Subcutaneous abdominal adipose tissue (tissue), 5 donors: ENCODE data around the gene ARHGAP27.

ENCODE experiments used
- H3K27ac ChIP-seq: one replicate; pipeline ENCODE4 v1.7.0; 2013; ENCODE audit warnings: low read depth, mild to moderate bottlenecking, inconsistent platforms, low read length, moderate library complexity
- H3K27me3 ChIP-seq, 5 donors: one replicate each; pipeline ENCODE4 v1.7.0; 2013; ENCODE audit warnings: low read length in 5 of 5, inconsistent platforms in 1 of 5; ENCODE audit not compliant: control insufficient read depth in 5 of 5, insufficient read depth in 4 of 5
- H3K36me3 ChIP-seq, 5 donors: one replicate each; pipeline ENCODE4 v1.7.0; 2013; ENCODE audit warnings: low read length in 5 of 5; ENCODE audit not compliant: control insufficient read depth in 5 of 5, insufficient read depth in 5 of 5
- H3K4me1 ChIP-seq, 5 donors: one replicate each; pipeline ENCODE4 v1.7.0; 2013; ENCODE audit warnings: low read length in 5 of 5, mild to moderate bottlenecking in 3 of 5, moderate library complexity in 1 of 5; ENCODE audit not compliant: control insufficient read depth in 5 of 5, insufficient read depth in 5 of 5
- H3K4me3 ChIP-seq, 5 donors: one replicate each; pipeline ENCODE4 v1.7.0; 2013; ENCODE audit warnings: low read length in 5 of 5, low read depth in 1 of 5
- H3K9ac ChIP-seq, 5 donors: one replicate each; pipeline ENCODE4 v1.7.0; 2013; ENCODE audit warnings: low read length in 5 of 5, mild to moderate bottlenecking in 4 of 5, moderate library complexity in 3 of 5
- H3K9me3 ChIP-seq, 5 donors: one replicate each; pipeline ENCODE4 v1.7.0; 2013; ENCODE audit warnings: low read length in 5 of 5; ENCODE audit not compliant: control insufficient read depth in 5 of 5
- donor health status: healthy.
- donor health status: healthy.
- donor health status: healthy.
- donor health status: healthy.
- donor health status: healthy.

Gene ARHGAP27

GRCh38 chr17:45406107-45406506 is 26.6 kb downstream of the ARHGAP27 start:
- H3K4me3 ChIP-seq: no peak overlapping the region

GRCh38 chr17:45405250-45406086 is 27.2 kb downstream of the ARHGAP27 start:
- Histone ChIP-seq H3K27me3 (no peaks in the 10 kb centered on the region), H3K9ac (no peak overlapping the region), H3K4me3 (no peak overlapping the region), H3K4me1 (peaks cover 0 to 38% (median 17%) of the 10 kb centered on the region in 5 donors), H3K27ac (no peak overlapping the region), H3K36me3 (peaks cover 0 to 51% (median 38%) of the 10 kb centered on the region in 5 donors), H3K9me3 (no peaks in the 10 kb centered on the region)

More at GRCh38 chr17:45406107-45406506, 26.6 kb downstream of the ARHGAP27 start:
- H3K27ac ChIP-seq: no peak overlapping the region
- peaks cover 2 to 44% (median 23%) of the 10 kb centered on the region in 5 donors for H3K4me1 ChIP-seq
- H3K36me3 ChIP-seq: peaks cover 0 to 45% (median 38%) of the 10 kb centered on the region in 5 donors
- H3K9me3 ChIP-seq: no peaks in the 10 kb centered on the region
- no peaks in the 10 kb centered on the region for H3K27me3 ChIP-seq
- no peak overlapping the region for H3K9ac ChIP-seq

DNA sequence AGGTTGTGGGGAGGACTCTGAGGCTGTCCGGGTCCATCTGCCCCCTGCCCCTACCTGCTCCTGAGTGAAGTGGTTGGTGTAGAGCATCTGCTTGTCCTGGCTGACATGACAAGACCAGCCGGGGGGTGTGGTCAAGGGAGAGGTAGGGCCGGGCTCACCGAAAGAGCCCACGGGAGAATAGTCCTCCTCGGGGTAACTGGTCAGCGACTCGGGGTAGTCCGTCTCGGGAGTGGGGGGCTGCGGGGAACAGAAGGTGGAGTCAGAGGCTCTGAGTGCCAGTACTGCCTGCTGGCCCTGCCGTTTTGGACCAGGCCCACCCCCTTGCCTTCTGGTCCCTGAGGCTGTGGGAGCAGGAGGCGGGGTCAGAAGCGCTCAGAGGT is 27.8 kb downstream of the ARHGAP27 start:
- Histone ChIP-seq H3K4me3 (no peak overlapping the region), H3K27ac (no peak overlapping the region), H3K9ac (no peak overlapping the region), H3K36me3 (peaks cover 0 to 57% (median 41%) of the 10 kb centered on the region in 5 donors), H3K4me1 (peaks cover 0 to 32% (median 16%) of the 10 kb centered on the region in 5 donors), H3K27me3 (no peaks in the 10 kb centered on the region), H3K9me3 (no peaks in the 10 kb centered on the region)

- Histone ChIP-seq H3K9ac (no peak overlapping the region), H3K9me3 (no peaks in the 10 kb centered on the region), H3K36me3 (peaks cover 0 to 64% (median 44%) of the 10 kb centered on the region in 5 donors), H3K4me1 (peaks cover 0 to 23% (median 14%) of the 10 kb centered on the region in 5 donors), H3K27ac (no peak overlapping the region), H3K4me3 (no peak overlapping the region), H3K27me3 (no peaks in the 10 kb centered on the region)
Observed at GRCh38 chr17:45403906-45404490, 28.7 kb downstream of the ARHGAP27 start.

DNA sequence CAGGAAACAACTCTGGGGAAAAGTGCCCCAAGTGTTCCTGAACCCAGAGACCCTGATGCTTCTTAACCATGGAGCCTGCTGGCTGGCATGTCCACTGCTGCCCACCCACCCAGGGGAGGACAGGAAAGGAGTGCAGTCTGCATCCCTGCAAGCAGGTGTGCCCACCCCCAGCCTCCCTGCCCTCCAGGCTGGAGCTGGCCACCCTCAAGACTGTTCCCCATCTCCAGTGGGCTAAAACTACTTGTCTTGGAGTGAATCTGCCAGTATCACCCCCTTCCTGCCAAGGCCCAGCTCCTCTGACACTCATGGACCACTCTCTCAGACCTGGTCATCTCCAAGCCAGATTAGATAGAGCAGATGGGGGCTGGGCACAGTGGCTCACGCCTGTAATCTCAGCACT is 29.8 kb downstream of the ARHGAP27 start:
- Histone ChIP-seq H3K9ac (no peak overlapping the region), H3K4me3 (no peak overlapping the region), H3K4me1 (peaks cover 0 to 12% (median 9%) of the 10 kb centered on the region in 5 donors), H3K27me3 (no peaks in the 10 kb centered on the region), H3K27ac (no peak overlapping the region), H3K36me3 (peaks cover 0 to 74% (median 53%) of the 10 kb centered on the region in 5 donors), H3K9me3 (no peaks in the 10 kb centered on the region)

- H3K4me1 ChIP-seq: peaks cover 0 to 11% (median 10%) of the 10 kb centered on the region in 5 donors
- H3K4me3 ChIP-seq: no peak overlapping the region
- H3K27ac ChIP-seq: no peak overlapping the region
- H3K9me3 ChIP-seq: no peaks in the 10 kb centered on the region
- no peaks in the 10 kb centered on the region for H3K27me3 ChIP-seq
- H3K9ac ChIP-seq: no peak overlapping the region
- H3K36me3 ChIP-seq: peaks cover 0 to 94% (median 59%) of the 10 kb centered on the region in 5 donors
Observed at GRCh38 chr17:45398800-45399199, 33.9 kb downstream of the ARHGAP27 start.

- H3K36me3 ChIP-seq: peaks cover 0 to 84% (median 51%) of the 10 kb centered on the region in 5 donors
- H3K27ac ChIP-seq: no peak overlapping the region
- H3K9ac ChIP-seq: no peak overlapping the region
- no peaks in the 10 kb centered on the region for H3K27me3 ChIP-seq
- H3K4me3 ChIP-seq: no peak overlapping the region
- peaks cover 0 to 11% (median 10%) of the 10 kb centered on the region in 5 donors for H3K4me1 ChIP-seq
- H3K9me3 ChIP-seq: no peaks in the 10 kb centered on the region
Observed at GRCh38 chr17:45397796-45398195, 34.9 kb downstream of the ARHGAP27 start.

DNA sequence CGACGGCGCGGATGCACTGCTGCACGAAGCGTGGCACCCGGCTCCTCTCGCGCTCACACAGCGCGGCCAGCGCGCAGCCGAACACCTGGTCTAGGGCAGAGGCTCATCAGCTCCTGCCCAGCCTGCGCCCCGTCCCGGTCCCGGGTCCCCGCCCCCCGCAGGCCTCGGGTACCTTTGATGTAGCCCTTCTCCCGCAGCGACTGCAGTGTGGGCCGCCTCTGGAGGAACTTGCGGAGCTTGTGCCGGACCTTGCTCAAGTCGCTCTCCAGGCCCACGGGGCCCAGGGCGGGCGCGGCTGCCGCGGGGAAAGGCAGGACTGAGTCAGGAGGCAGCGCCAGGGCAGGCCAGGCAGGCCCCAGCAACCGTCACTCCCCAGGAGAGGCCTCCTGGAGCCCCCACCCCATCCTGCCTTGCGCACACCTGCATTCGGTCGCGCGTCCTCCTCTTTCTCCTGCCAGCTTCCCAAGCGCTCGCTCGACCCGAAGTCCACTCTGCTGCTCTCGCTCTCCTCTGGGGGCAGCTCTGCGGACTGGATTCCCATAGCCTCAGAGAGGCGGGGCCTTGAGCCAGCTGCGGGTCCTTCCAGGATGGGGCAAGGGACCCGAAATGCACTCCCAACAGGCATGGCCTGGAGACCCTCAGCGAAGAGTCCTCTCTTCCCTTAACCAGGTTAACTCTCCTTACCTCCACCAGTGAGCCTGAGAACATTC is 36.0 kb downstream of the ARHGAP27 start:
- H3K9me3 ChIP-seq: no peaks in the 10 kb centered on the region
- H3K4me1 ChIP-seq: peaks cover 0 to 11% (median 10%) of the 10 kb centered on the region in 5 donors
- peaks cover 0 to 73% (median 42%) of the 10 kb centered on the region in 5 donors for H3K36me3 ChIP-seq
- no peak overlapping the region for H3K4me3 ChIP-seq
- H3K27ac ChIP-seq: no peak overlapping the region
- H3K9ac ChIP-seq: no peak overlapping the region
- H3K27me3 ChIP-seq: no peaks in the 10 kb centered on the region

DNA sequence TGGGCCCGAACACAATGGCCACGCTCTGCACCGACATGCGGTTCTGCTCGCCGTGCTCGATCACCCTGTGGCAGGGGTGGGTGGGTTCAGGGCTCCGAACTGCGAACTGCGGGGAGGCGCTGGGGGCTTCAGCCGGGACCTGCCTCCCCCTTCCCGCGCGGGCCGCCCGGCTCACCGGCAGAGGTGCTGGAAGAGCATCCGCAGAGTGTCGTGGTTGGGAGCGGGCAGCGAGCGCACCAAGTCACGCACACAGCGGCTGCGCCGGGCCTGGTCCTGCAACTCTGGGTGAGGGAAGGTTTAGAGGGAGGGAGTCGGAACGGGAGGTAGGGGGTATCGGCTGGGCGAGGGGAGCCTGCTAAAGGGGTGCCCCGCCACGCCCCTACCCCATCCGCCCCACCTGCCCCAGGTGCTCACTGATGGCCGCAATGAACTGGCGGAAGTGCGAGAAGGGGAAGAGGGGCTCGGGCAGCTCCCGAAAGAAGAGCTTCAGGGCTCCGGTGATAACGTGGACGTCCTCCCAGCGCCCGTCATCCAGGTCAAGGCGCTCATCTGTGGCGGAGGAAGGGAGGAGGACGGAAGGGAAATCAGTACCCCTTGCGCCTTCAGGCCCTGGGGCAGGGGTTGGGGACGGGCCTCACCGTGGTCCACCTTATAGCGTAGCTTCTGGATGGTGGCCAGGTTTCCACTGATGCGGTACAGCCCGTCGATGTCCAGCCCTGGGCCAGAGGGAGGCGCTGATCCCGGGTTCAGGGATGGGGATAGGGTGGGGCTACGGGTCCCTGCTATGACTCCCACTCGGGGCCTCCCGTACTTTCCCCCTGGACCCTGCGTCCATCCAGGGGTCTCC is 36.9 kb downstream of the ARHGAP27 start:
- H3K27me3 ChIP-seq: no peaks in the 10 kb centered on the region
- peaks cover 0 to 11% (median 10%) of the 10 kb centered on the region in 5 donors for H3K4me1 ChIP-seq
- peak overlapping the region in 1 of 5 donors; percentile 48 for H3K9ac ChIP-seq
- peak overlapping the region in 2 of 5 donors; percentile 31 to 45 for H3K4me3 ChIP-seq
- H3K36me3 ChIP-seq: peaks cover 0 to 64% (median 37%) of the 10 kb centered on the region in 5 donors
- H3K9me3 ChIP-seq: no peaks in the 10 kb centered on the region
- no peak overlapping the region for H3K27ac ChIP-seq
